GM15510 (cell line): ENCODE results near the gene CCDC92.

Source experiments
- POLR2A ChIP-seq: IDR thresholded peaks from 3 replicates; pipeline ENCODE4 v1.6.1; 2011; ENCODE audit warnings: borderline replicate concordance; ENCODE audit not compliant: insufficient read length; ENCODE audit errors: extremely low read depth

CCDC92 gene

DNA sequence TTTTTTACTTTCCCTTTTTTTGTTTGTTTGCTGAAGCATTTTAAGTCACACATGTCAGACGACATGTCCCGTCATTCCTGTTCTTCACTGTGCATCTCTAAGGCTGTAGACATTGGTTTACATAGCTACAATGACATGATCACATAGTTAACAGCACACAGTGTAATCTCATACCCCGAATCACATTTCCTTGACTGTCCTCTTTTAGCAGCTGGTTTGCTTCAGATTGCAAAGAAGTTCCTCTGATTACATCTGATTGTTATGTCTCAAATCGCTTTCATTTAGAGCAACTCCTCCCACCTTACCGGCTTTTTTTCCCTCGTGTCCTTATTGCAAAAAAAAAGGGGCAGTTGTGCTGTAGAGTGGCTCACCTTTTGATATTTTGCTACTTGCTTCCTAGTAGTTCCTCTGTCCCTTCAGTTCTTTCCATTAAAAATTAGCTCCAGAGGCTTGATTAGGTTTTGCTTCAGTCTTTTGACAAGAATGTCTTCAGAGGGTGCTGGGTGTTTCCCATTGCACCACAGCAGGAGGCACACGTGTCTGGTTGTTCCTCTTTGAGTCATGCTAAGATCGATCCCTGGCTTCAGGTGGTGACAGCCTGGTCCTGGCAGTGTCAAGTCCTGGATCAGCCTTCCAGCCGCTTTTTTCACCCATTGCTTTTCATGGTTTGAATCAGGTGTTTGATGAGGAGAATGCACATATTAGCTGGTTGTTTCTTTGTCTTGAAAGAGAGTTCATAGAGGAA, 35.4 kb upstream of the CCDC92 start:
- no peak for TF ChIP-seq POLR2A

DNA sequence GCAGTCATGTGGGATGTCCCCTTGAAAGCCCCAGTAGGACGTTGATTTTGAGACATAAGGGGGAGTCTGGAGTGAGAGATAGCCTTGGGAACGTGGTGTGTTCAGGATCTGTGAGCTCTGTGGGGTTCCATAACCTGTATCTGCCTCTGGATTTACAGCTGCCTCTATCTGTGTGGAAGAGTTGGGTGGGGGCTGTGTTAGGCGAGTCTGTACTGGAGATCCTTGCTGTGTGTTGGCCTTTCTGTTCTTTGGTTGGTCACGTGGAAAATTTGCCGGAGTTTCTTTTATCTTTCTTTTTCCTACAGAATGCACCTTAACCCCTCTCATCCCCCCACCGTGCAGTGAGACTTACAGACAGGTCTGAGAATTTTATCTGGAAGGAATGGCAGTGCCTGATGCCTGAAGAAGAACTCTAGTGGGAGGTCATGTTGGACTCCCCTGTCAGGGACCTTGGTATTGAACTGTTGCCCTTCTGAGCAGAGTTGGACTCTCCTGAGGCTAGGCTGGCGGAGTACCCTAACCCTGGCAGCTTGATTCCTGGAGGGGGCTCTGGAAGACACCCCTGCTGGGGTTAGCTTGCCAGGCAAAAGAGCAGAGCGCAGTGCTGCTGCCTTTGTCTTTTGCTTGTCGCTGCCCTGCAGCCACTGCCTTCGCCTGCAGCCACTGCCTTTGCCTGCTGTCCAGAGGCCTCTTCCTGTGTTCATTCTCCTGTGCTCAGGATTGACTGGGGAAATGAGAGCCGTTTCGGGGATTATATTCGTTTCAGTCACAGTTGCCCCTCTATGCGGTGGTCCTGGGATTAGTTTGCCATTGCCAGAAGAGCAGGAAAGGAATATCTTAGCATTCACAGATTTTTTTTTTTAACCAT, 34.4 kb upstream of the CCDC92 start:
- no peak for TF ChIP-seq POLR2A

DNA sequence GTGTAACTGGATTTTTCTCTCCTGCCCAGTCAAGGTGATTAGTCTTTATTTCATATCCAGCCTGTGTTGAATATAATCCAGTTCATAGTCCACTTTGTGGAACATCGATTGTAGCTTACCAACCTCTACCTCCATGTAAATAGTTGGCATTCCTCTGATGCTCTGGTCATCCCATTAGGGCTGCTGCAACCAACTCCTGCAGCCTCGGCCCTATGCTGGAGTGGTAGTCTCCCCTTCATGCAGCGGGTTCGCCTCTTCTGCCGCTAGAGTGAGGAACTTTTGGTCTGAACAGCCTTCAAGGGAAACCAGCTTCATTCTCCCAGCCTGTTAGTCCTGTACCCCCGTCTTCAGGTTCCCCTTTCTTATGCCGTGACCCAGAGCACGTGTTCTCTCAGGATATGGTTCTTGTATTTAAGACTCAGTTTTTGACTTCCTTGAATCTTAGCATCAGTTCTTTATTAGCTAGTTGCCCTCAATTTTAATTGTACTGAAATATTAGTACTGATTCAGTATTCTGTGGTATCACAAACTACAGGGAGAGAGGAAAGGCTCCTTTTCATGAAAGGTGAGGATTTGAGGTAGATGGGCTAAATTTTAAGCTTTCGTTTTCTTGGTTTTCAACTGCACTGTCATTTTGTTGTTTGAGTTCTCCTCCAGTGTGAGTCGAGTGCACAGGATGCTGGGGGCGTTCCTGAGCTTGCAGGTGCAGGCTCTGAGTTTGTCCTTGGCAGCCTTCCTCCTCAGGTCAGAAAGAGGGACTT, 33.6 kb upstream of the CCDC92 start:
- no peak for TF ChIP-seq POLR2A

DNA sequence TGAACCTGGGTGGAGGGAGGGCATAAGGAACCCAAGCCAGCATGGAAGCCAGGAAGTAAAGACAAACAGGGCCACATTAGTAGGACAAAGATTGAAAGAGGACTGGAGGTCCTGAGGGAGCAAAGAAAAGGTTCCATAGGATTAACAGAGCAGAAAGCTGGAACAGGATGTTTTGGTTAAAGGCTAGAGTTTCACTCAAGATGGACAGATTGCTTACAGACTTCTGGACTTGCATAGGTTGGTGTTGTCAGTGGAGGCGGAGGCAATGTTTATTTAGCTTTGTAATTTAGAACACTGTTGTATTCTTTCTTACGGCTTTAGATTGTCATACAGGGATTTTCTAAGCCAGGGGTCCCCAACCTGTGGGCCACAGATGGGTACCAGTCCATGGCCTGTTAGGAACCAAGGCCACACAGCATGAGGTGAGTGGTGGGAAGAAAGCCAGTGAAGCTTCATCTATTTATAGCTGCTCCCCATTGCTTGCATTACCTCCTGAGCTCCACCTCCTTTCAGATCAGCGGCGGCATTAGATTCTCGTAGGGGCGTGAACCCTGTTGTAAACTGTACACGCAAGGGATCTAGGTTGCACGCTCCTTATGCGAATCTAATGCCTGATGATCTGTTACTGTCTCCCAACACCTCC, 31.7 kb upstream of the CCDC92 start:
- no peak for TF ChIP-seq POLR2A

DNA sequence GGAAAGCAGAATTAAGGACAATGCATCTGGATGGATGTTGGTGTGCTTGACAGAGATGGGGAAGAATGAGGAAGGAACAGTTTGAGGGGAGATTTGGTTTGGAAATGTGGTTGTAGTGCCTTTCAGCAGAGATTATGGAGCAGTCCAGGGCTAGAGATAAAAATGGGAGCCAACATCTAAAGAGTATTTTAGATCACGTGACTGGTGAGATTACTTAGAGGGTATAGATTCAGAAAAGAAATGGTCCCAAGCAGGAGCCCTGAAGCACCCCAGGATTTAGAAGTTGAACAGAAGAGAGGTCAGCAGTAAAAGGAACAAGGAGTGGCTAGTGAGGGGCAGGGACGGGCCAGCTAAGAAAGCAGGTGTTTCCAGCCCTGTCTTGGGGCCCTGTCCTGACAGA, 30.0 kb upstream of the CCDC92 start:
- no peak for TF ChIP-seq POLR2A

DNA sequence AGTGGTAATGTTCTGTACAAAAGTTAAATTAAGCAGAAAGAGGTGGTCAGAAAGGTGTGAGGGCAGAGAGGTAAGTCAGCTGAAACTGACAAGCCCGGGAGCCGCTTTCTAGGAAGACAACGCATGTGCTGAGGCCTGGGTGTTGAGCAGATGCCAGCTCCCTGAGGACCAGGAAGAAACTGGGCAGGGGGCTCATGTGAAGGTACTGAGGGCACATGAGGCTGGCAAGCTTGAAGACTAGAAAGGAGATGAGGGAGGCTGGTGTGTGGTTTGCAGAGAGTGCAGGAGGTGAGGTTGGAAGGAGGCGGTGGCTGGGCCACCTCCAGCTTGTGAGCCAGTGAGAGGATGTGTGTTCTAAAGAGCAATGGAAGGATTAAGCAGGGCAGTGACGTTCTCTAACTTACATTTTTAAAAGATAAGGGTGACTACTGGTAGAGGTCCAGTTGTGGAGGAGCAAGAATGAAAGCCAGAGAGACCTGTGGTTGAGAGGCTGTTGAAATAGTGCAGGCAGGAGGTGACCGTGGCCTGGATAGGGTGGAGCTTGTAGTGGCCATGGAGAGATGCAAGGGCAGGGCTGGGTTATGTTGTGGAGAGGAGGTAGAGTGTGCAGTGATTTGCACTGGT, 29.5 kb upstream of the CCDC92 start:
- no peak for TF ChIP-seq POLR2A

DNA sequence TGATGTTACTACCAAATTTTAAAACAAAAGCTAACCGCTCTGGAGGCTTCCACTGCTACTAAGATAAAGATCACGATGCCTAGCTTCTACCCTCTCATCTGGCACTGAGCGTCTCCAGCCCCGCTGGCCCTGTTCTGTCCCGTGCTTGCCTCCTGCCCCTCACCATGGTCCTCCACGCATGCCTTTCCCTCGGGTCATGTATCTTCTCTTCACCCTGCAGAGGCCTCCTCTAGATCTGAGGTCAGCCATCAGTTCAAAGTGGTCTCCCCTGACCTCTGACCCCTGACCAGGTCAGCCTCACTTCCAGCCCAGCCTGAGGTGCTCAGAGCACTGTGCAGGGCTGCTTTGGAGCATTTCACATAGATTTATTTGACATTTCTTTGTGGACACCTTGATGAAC, 28.7 kb upstream of the CCDC92 start:
- TF ChIP-seq POLR2A, result no peak

DNA sequence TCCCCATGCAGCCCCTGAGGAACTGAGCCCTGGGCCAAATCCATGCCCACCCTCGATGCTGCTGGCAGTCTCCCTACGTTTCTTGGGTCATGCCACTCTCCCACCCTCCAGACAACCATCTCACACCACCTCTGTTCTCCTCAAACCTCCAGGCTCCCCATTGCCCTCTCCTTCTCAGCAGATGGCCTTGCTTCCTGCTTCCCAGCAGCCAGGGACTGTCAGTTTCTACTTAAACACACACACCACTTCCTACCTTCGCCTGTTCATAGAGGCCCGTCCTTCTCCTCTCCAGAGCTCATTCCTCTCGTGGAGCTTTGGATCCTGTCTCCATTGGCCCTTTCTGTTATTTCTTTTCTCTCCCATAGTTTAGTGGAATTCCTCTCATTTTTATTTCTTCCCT, 27.5 kb upstream of the CCDC92 start:
- no peak for TF ChIP-seq POLR2A

DNA sequence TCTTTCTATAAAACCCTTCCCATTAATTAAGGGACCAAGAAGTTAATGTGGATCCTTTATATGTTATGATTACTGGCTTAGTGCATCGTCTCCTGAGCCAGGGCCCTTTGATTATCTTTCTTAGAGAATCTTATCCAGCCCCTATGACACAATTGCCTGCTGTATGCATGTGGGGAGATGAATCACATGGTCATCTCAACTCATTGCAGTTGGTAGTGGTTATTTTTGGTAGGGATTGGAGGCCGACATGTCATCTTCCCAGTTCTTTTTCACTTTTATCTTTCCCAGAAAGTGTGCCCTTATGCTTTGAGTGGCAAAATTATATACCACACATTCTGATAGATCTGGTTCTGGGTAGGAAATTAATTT, 26.3 kb upstream of the CCDC92 start:
- no peak for TF ChIP-seq POLR2A

DNA sequence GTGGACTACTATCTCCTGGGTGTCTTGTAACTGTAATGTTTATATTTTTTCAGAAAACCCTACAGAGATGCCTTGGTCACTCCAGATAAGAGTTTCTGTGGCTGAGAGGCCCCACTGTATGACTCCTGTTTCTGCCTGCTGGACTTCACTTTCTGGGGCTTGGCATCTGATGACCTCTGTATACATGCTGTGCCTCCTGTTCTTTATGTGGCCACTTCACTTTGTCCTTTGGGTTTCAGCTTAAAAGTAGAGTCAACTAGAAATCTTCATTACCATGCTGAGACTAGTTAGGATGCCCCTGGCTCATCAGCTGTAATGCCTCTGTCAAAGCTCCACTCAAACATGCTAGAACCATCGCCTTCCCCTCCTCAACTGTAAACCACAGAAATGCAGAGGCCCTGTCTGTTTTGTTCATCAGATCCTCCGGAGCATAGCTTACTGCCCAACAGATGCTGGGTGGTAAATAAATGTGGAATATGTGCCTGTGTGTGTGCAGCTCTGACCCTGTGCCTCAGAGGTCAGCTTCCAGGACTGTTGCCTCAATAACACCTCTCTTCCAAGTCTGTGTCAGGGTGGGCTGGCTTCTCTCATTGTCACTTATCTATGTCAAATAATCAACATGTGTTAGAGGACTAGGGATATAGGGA, 25.8 kb upstream of the CCDC92 start:
- no peak for TF ChIP-seq POLR2A

DNA sequence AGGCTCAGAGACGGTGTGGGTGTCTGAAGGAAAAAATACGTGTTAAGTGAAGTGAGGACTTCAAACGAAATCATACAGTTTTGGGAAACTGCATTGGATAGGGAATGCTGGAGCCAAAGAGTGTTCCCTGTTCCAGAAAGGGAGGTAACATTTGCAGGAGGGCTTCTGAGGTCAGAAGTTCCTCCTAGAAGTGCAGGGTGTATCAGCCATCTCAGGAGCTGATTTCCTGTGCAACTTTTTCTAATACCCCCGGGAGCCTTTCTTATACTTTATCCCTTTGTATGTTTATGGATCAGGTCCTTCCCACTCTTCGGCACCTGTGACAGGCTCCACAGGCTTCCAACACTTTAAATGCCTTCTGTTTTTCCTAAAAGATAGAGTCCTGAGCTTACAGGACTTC, 25.3 kb upstream of the CCDC92 start:
- no peak for TF ChIP-seq POLR2A

DNA sequence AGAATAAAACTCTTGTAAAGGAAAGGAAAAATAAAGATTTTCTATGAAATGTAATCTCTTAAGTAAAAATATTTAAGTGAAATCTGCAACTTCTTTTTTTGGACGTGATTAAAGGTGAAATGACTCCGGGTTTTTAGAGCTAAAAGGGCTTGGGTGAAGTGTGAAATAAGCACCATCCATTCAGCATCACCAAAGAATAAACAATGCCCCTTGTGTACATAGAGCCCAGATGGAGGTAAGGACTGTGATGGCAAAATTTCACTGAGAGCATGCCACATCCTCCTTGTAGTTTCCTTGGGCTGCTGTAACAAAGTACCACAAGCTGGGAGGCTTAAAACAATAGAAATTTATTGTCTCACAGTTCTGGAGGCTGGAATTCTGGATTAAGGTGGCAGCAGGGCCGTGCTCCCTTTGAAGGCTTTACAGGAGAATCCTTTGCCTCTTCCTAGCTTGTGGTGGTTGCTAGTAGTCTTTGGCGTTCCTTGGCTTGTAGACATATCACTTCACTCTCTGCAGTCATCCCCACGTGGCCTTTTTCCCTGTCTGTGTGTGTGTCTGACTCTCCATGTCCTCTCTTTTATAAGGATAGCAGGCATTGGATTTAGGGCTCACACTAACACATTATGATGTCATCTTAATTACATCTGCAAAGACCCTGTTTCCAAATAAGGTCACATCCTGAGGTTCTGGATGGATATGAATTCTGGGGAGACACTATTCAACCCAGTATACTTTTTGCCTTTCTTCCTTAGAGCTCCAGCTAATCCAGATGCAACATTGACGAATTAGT, 24.6 kb upstream of the CCDC92 start:
- no peak for TF ChIP-seq POLR2A

DNA sequence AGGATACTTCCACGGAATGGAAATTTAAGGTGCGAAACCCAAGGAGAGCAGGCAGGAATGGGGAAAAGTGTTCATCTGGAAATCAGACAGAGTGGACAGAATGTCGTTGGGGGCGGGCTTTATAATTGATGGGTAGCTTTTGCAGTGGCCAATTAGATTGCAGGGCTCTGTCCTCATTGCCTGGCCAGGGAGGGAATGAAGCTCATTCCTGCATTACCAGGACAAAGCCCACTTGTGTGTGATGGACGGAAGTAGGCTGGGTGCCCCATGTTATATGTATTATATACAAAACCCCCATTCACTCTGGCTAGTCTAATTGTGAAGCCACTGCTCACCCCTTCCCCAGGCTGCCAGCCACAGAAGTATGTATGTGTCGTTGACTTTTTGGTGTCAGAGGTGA, 23.9 kb upstream of the CCDC92 start:
- TF ChIP-seq POLR2A, result no peak
